ENCODE data around the gene YDJC. TPM values are rescaled to one million over a fixed set of nuclear protein-coding genes. Genes with fewer than 3 reads are reported as not detected.

Gene YDJC
- total and polyA plus RNA-seq, 2 donors (not counting 1 experiment from before 2014, with no cell fraction given) = 48.8 to 82.8 TPM

DNA sequence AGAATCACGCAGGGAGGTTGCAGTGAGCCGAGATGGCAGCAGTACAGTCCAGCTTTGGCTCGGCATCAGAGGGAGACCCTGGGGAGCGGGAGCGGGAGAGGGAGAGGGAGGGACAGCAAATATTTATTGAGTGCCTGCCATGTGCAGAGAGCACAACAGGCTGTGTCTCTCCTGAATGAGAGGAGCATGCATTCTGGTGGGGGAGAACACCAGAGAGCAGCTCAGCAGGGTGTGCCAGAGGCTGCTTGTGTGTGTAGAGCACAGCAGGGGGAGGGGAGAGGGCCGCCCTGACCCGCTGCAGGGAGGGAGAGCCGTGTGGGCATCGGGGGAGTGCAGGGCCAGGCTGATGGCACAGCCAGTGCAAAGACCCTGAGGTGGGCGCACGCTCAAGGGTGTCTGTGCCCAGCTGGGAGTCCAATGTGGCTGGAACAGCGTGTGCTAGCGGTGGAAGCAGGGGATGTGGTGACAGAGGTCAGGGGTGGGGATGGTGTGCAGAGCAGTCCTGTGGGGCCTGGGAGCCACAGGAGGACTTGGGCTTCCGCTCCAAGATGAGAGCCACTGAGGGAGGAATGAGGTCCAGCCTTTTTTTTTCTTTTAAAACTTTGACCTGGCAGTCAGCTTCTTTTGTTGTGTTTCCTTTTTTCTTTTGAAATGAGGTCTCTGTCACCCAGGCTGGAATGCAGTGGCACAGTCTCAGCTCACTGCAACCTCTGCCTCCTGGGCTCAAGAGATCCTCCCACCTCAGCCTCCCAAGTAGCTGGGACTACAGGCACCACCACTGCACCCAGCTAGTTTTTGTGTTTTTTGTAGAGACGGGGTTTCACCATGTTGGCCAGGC is 48.0 kb upstream of the YDJC start:
- peaks cover 29% of the 10 kb centered on the region for H4K20me1 ChIP-seq (ENCODE audit: control insufficient read depth, insufficient read depth, low read length, poor library complexity, severe bottlenecking)
- intact Hi-C loops (cut with micrococcal nuclease) = no loop called here
- CTCF ChIA-PET = interaction anchor here (1.3 kb wide), 1 partner anchor 12 kb away, joined by 3 read pairs; no protein-coding TSS in a partner anchor
- H2AFZ ChIP-seq (ENCODE audit: insufficient read depth, low read depth, low read length, poor library complexity, severe bottlenecking) = no peak overlapping the region
- Mint-ChIP-seq H3K4me1 (no peaks in the 10 kb centered on the region), H3K27me3 (no peaks in the 10 kb centered on the region), H3K9me3 (ENCODE audit: insufficient read depth) (no peaks in the 10 kb centered on the region), H3K27ac (no peak overlapping the region), H3K4me3 (no peak overlapping the region)
- over 99% methylated on average over 14 of the region's 15 CpGs for WGBS (ENCODE audit: insufficient coverage)
- peaks cover 0 to 52% of the 10 kb centered on the region in 2 experiments for H3K36me3 ChIP-seq (replicated peaks in 1 of 2; ENCODE audit: control extremely low read depth in 1 of 2, control insufficient read depth in 1 of 2, extremely low read depth in 1 of 2, insufficient read depth in 2 of 2, low read length in 1 of 2)
- POLR2A ChIA-PET = interaction anchor here (0.9 kb wide), 1 partner anchor 9 kb away, joined by 5 read pairs; no protein-coding TSS in a partner anchor
- DNase-seq (no peak), ATAC-seq (ENCODE audit: low read depth) (no peak)
- H3K4me3 ChIP-seq (ENCODE audit: control extremely low read depth in 1 of 5, extremely low read depth in 1 of 5, insufficient read depth in 1 of 5, low read depth in 2 of 5, low read length in 4 of 5) = no peak overlapping the region
- H3K9ac ChIP-seq (ENCODE audit: low read length) = no peak overlapping the region
- H3K4me1 ChIP-seq (ENCODE audit: control insufficient read depth in 2 of 2, insufficient read depth in 2 of 2, low read length in 2 of 2) = no peaks in the 10 kb centered on the region
- no peak overlapping the region for H3K4me2 ChIP-seq (replicated peaks; ENCODE audit: low read depth, low read length, poor library complexity, severe bottlenecking)
- no peaks in the 10 kb centered on the region for H3K9me3 ChIP-seq (ENCODE audit: control extremely low read depth in 1 of 3, control insufficient read depth in 2 of 3, insufficient read depth in 1 of 3, low read length in 2 of 3)
- peaks cover 23% of the 10 kb centered on the region for H3K79me2 ChIP-seq (ENCODE audit: control insufficient read depth, insufficient read depth, low read length)
- no peak overlapping the region for H3K27ac ChIP-seq (ENCODE audit: low read length in 2 of 2)
- TF ChIP-seq CTCF (IDR thresholded peaks at IDR 0.05) (no peak), EZH2 (IDR thresholded peaks at IDR 0.05; ENCODE audit: borderline replicate concordance, insufficient read depth, low read depth, low read length, poor library complexity, severe bottlenecking) (no peak)
- no peaks in the 10 kb centered on the region for H3K27me3 ChIP-seq (replicated peaks in 1 of 4; ENCODE audit: control extremely low read depth in 1 of 4, control insufficient read depth in 3 of 4, insufficient read depth in 4 of 4, low read length in 3 of 4)

DNA sequence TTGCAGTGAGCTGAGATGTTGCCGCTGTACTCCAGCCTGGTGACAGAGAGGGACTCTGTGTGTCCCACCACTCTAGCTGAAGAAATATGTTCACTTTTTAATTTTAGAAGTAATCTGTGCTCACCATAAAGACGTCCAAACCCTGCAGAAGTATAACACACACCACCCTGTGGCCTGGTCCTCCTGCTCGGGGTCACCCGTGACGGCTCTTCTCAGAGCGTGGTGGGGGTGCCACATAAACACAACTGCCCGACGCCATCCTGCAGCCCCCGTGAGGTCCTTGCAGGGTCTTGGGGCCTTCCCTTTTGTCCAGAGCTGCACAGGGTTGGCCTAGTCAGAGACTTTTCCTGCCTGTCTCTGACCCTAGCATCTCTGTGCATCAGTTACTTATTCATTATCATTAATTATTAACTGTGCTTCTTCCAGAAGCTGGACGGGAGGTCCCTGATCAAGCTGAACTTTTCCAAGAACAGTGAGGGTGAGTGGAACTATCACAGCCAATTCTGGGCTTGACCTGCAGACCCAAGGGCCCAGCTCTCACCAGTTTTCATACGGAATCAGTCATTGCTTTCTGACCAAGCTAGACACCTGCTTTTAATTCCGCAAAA is 44.9 kb upstream of the YDJC start:
- intact Hi-C loops (cut with micrococcal nuclease) = no loop called here

More for the DNA sequence above, 44.9 kb upstream of the YDJC start:
- no peak overlapping the region for H3K4me3 ChIP-seq (ENCODE audit: control extremely low read depth in 1 of 5, extremely low read depth in 1 of 5, insufficient read depth in 1 of 5, low read depth in 2 of 5, low read length in 4 of 5)
- H3K4me3 Mint-ChIP-seq = no peak overlapping the region
- ChIA-PET CTCF (no interaction called here), POLR2A (no interaction called here)
- H3K27me3 ChIP-seq (replicated peaks in 1 of 4; ENCODE audit: control extremely low read depth in 1 of 4, control insufficient read depth in 3 of 4, insufficient read depth in 4 of 4, low read length in 3 of 4) = no peaks in the 10 kb centered on the region
- H3K27me3 Mint-ChIP-seq = no peaks in the 10 kb centered on the region
- H3K4me2 ChIP-seq (replicated peaks; ENCODE audit: low read depth, low read length, poor library complexity, severe bottlenecking) = no peak overlapping the region
- H3K27ac Mint-ChIP-seq = no peak overlapping the region
- H3K4me1 ChIP-seq (ENCODE audit: control insufficient read depth in 2 of 2, insufficient read depth in 2 of 2, low read length in 2 of 2) = no peaks in the 10 kb centered on the region
- TF ChIP-seq EZH2 (IDR thresholded peaks at IDR 0.05; ENCODE audit: borderline replicate concordance, insufficient read depth, low read depth, low read length, poor library complexity, severe bottlenecking) = no peak
- TF ChIP-seq CTCF (IDR thresholded peaks at IDR 0.05) = no peak
- H3K79me2 ChIP-seq (ENCODE audit: control insufficient read depth, insufficient read depth, low read length) = peaks cover 30% of the 10 kb centered on the region
- H3K4me1 Mint-ChIP-seq = peaks cover 2% of the 10 kb centered on the region
- H3K9me3 Mint-ChIP-seq (ENCODE audit: insufficient read depth) = no peaks in the 10 kb centered on the region
- no peaks in the 10 kb centered on the region for H3K9me3 ChIP-seq (ENCODE audit: control extremely low read depth in 1 of 3, control insufficient read depth in 2 of 3, insufficient read depth in 1 of 3, low read length in 2 of 3)
- no peak overlapping the region for H3K9ac ChIP-seq (ENCODE audit: low read length)
- no peak for ATAC-seq (ENCODE audit: low read depth)
- no peak overlapping the region for H2AFZ ChIP-seq (ENCODE audit: insufficient read depth, low read depth, low read length, poor library complexity, severe bottlenecking)
- no peak for DNase-seq
- over 99% methylated on average over 11 of the region's 12 CpGs for WGBS (ENCODE audit: insufficient coverage)
- H4K20me1 ChIP-seq (ENCODE audit: control insufficient read depth, insufficient read depth, low read length, poor library complexity, severe bottlenecking) = peaks cover 51% of the 10 kb centered on the region
- H3K36me3 ChIP-seq (replicated peaks in 1 of 2; ENCODE audit: control extremely low read depth in 1 of 2, control insufficient read depth in 1 of 2, extremely low read depth in 1 of 2, insufficient read depth in 2 of 2, low read length in 1 of 2) = peaks cover 7 to 59% of the 10 kb centered on the region in 2 experiments
- H3K27ac ChIP-seq (ENCODE audit: low read length in 2 of 2) = no peak overlapping the region
